AML-193 (cell line): ENCODE data around the gene JPH3.

ENCODE experiments used
- DNase-seq, 2 experiments: peaks; one replicate each; lab custom pipeline; 2025; lab: John Stamatoyannopoulos, UW

Gene JPH3

DNA sequence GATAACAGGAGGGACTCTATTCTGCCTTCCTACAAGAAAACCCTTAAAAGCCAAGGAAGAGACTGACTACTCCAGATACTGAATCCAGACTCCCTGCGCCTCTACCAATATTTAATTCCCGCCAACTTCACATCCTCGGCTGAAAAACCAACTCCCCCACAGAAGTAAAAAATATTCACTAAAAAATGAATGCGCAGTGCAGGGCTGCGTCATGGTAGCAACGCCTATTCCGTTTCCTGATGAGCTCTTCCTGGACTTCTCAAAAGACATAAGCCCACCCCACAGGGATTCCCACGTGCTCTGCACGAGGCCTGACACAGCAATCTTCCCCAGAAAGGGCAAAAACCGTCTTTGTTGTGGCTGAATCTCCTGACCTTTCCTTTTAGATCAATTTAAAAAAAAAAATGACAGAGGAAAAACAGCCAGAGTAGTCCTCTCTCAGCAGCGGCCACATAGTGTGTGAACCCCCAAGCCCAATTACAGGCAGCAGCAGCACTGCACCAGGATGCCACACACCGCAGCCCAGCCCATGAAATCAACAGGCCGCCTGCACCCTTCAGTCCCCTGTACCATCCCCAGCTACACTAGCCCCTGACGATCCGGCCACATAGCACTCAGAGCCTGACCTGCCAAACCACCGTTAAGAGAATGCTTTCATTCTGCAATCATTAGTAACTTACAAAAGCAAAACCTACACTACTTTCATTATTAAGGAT, 139.6 kb downstream of the JPH3 start:
- no peak for DNase-seq

DNA sequence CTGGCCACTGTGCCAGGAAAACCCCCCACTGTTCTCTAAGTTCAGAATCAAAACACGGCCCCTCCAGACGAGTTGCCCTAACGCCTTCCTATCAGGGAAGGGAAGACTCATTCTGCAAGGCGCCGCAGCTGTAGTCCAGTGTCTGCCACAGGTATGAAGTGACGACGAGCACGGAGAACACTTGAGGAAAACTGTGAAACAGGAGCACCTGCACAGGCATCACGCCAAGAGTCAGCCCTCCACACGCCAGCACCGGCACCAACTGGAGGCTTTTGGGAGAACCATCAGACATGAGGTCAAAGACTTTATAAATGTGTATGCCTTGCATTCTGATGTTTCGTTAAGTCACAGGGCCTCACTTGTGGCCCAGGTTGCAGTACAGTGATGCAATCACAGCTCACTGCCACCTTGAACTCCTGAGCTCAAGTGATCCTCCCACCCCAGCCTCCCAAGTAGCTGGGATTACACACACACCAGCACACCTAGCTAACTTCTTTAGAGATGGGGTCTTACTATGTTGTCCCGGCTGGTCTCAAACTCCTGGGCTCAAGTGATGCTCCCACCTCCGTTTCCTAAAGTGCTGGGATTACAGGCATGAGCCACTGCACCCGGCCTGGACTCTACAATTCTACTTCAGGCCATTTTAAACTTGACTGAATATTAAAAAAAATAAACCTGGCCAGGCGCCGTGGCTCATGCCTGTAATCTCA, 140.6 kb downstream of the JPH3 start:
- no peak for DNase-seq

DNA sequence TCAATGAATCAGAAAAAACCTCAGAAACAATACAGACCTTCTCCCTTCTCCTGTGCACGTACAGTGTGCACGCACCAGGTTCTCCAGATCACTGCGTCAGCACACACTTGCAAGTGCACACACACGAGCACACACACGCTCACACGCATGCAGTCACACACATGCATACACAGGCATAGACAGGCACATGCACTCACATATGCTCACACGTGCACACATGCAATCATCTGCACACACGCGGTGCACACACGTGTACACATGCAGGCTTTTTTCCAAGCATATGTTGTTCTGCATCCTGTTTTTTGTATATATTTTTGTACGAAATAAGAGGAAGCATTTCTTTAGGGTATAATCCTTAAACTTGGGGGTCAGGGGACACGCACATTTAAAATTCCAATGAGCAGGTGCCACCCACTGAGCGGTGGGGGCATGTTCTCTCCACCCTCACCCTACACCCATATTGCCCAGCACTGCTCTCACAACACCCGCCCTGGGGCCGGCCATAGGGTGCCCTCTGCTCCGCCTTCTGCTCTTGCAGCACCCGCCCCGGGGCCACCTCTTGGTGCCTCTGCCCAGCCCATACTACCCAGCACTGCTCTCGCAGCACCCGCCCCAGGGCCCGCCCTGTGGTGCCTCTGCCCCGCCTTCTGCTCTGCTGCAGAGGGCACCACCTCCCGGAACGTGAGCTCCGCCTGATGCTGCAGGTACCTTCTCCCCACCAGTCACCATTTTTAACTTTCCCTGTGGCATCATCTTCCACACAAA, 142.6 kb downstream of the JPH3 start:
- DNase-seq = no peak

DNA sequence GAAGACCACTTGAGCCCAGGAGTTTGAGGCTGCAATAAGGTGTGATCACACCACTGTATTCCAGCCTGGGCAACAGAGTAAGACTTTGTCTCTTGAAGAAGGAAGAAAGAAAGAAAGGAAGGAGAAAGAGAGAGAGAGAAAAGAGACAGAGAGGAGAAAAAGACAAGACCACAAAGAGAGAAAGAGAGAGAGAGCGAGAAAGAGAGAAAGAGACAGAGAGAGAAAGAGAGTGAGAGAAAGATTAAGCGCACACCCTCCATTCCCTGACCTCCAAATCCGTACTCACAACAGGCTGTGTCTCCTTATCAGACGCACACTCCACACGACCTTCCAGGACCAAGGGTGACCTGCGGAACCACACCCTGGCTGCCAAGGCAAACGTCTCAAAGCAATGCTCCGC, 143.9 kb downstream of the JPH3 start:
- no peak for DNase-seq
